ENCODE results near the gene ZNF655. TPM values are rescaled to one million over a fixed set of nuclear protein-coding genes. Genes with fewer than 3 reads are reported as not detected.

The ZNF655 gene
- total RNA-seq, 1 experiment from 2014 or later: 54.9 TPM

DNA sequence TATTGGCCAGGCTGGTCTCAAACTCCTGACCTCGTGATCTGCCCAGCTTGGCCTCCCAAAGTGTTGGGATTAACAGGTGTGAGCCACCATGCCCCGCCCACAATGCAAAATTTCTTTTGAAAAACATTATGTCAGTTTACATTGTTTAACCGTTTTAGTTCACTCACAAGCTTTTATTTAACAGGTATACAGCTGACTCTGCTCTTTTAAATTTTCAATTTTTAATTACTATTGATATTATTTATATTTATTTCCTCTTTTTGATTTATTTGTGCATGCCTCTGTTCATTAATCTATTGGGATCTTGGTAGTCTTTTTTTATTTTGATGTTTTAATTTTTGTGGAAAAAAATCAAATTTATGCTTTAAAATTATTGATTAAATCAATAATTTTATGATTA, 37.0 kb upstream of the ZNF655 start:
- no TSS peak for BruUV-seq (replicated peaks)
- CTCF ChIA-PET: no interaction called here
- TF ChIP-seq, protein P1, sequence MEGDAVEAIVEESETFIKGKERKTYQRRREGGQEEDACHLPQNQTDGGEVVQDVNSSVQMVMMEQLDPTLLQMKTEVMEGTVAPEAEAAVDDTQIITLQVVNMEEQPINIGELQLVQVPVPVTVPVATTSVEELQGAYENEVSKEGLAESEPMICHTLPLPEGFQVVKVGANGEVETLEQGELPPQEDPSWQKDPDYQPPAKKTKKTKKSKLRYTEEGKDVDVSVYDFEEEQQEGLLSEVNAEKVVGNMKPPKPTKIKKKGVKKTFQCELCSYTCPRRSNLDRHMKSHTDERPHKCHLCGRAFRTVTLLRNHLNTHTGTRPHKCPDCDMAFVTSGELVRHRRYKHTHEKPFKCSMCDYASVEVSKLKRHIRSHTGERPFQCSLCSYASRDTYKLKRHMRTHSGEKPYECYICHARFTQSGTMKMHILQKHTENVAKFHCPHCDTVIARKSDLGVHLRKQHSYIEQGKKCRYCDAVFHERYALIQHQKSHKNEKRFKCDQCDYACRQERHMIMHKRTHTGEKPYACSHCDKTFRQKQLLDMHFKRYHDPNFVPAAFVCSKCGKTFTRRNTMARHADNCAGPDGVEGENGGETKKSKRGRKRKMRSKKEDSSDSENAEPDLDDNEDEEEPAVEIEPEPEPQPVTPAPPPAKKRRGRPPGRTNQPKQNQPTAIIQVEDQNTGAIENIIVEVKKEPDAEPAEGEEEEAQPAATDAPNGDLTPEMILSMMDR (IDR thresholded peaks at IDR 0.05): no peak
- TF ChIP-seq TCF7L2 (IDR thresholded peaks at IDR 0.05; ENCODE audit: low read depth, low read length) (no peak), POLR2AphosphoS5 (IDR thresholded peaks at IDR 0.05; ENCODE audit: low read depth, low read length) (no peak), SIN3A (IDR thresholded peaks at IDR 0.05; ENCODE audit: borderline replicate concordance, insufficient read depth, low read depth, low read length) (no peak)
- TF ChIP-seq, protein P2, sequence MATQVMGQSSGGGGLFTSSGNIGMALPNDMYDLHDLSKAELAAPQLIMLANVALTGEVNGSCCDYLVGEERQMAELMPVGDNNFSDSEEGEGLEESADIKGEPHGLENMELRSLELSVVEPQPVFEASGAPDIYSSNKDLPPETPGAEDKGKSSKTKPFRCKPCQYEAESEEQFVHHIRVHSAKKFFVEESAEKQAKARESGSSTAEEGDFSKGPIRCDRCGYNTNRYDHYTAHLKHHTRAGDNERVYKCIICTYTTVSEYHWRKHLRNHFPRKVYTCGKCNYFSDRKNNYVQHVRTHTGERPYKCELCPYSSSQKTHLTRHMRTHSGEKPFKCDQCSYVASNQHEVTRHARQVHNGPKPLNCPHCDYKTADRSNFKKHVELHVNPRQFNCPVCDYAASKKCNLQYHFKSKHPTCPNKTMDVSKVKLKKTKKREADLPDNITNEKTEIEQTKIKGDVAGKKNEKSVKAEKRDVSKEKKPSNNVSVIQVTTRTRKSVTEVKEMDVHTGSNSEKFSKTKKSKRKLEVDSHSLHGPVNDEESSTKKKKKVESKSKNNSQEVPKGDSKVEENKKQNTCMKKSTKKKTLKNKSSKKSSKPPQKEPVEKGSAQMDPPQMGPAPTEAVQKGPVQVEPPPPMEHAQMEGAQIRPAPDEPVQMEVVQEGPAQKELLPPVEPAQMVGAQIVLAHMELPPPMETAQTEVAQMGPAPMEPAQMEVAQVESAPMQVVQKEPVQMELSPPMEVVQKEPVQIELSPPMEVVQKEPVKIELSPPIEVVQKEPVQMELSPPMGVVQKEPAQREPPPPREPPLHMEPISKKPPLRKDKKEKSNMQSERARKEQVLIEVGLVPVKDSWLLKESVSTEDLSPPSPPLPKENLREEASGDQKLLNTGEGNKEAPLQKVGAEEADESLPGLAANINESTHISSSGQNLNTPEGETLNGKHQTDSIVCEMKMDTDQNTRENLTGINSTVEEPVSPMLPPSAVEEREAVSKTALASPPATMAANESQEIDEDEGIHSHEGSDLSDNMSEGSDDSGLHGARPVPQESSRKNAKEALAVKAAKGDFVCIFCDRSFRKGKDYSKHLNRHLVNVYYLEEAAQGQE (IDR thresholded peaks at IDR 0.05; ENCODE audit: insufficient read depth in 1 of 2, low read depth in 2 of 2, low read length in 1 of 2): no peak
- no peak overlapping the region for H3K4me3 ChIP-seq (ENCODE audit: low read depth in 2 of 2, low read length in 2 of 2)
- ATAC-seq (no peak), DNase-seq (ENCODE audit: low read depth, low spot score) (no peak)
- H3K36me3 ChIP-seq (ENCODE audit: control insufficient read depth, insufficient read depth, low read length): peaks cover 9% of the 10 kb centered on the region; the same call in 1 of the 2 replicates
- intact Hi-C loops (cut with micrococcal nuclease; ENCODE audit: unreplicated experiment) (no loop called here), in situ Hi-C loops (cut with HindIII; ENCODE audit: low pct_unique_long_range_greater_than_20kb, low sequenced_read_pairs) (no loop called here)
- no peak overlapping the region for H3K27ac ChIP-seq (ENCODE audit: low read length)
- H3K9me3 ChIP-seq (ENCODE audit: control insufficient read depth, insufficient read depth, low read depth, low read length): peaks cover 7% of the 10 kb centered on the region; the same call in 1 of the 2 replicates
- H3K4me1 ChIP-seq (ENCODE audit: control insufficient read depth, insufficient read depth, low read length): no peaks in the 10 kb centered on the region
- POLR2A ChIA-PET: no interaction called here
- H3K27me3 ChIP-seq (ENCODE audit: control insufficient read depth, insufficient read depth, low read length): no peaks in the 10 kb centered on the region

DNA sequence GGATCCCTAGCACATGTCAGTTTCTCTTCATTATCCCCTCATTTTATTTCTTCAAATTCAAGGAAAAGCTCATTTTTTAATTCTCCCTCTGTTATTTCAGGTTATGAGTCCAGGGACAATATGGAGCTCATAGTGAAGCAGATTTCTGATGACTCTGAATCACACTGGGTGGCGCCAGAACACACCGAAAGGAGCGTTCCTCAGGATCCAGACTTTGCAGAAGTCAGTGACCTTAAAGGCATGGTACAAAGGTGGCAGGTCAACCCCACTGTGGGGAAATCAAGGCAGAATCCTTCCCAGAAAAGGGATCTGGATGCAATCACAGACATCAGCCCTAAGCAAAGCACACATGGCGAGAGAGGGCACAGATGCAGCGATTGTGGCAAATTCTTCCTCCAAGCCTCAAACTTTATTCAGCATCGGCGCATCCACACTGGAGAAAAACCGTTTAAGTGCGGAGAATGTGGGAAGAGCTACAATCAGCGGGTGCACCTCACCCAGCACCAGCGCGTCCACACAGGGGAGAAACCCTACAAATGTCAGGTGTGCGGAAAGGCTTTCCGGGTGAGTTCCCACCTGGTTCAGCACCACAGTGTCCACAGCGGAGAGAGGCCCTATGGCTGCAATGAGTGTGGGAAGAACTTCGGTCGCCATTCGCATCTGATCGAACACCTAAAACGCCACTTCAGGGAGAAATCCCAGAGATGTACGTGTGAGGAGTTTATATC, 32.6 kb upstream of the ZNF655 start:
- no TSS peak for BruUV-seq (replicated peaks)
- H3K27me3 ChIP-seq (ENCODE audit: control insufficient read depth, insufficient read depth, low read length): no peaks in the 10 kb centered on the region

More for the DNA sequence above, 32.6 kb upstream of the ZNF655 start:
- DNase-seq (ENCODE audit: low read depth, low spot score): no peak
- Histone ChIP-seq H3K4me1 (ENCODE audit: control insufficient read depth, insufficient read depth, low read length) (no peaks in the 10 kb centered on the region), H3K27ac (ENCODE audit: low read length) (no peak overlapping the region), H3K4me3 (ENCODE audit: low read depth in 2 of 2, low read length in 2 of 2) (no peak overlapping the region), H3K9me3 (ENCODE audit: control insufficient read depth, insufficient read depth, low read depth, low read length) (peaks cover 28% of the 10 kb centered on the region), H3K36me3 (ENCODE audit: control insufficient read depth, insufficient read depth, low read length) (peaks cover 10% of the 10 kb centered on the region; the same call in 1 of the 2 replicates)
- intact Hi-C loops (cut with micrococcal nuclease; ENCODE audit: unreplicated experiment) (no loop called here), in situ Hi-C loops (cut with HindIII; ENCODE audit: low pct_unique_long_range_greater_than_20kb, low sequenced_read_pairs) (no loop called here)
- ChIA-PET POLR2A (interaction anchor here (0.6 to 0.9 kb wide), 2 partner anchors 10 to 16 kb away, joined by 5 to 6 read pairs; no protein-coding TSS in a partner anchor), CTCF (interaction anchor here (0.7 to 0.9 kb wide), 2 partner anchors 11 to 20 kb away, joined by 3 to 4 read pairs; no protein-coding TSS in a partner anchor)
- ATAC-seq: no peak; the same call in 1 of the 2 replicates
- TF ChIP-seq, protein P2 (IDR thresholded peaks at IDR 0.05; ENCODE audit: insufficient read depth in 1 of 2, low read depth in 2 of 2, low read length in 1 of 2): no peak
- TF ChIP-seq, protein P1 (IDR thresholded peaks at IDR 0.05): no peak
- TF ChIP-seq TCF7L2 (IDR thresholded peaks at IDR 0.05; ENCODE audit: low read depth, low read length): no peak
- TF ChIP-seq POLR2AphosphoS5 (IDR thresholded peaks at IDR 0.05; ENCODE audit: low read depth, low read length): no peak
- TF ChIP-seq SIN3A (IDR thresholded peaks at IDR 0.05; ENCODE audit: borderline replicate concordance, insufficient read depth, low read depth, low read length): no peak

All from Panc1 (cell line).